Measurements from ENCODE around the gene CDH7.

CDH7 gene, protein sequence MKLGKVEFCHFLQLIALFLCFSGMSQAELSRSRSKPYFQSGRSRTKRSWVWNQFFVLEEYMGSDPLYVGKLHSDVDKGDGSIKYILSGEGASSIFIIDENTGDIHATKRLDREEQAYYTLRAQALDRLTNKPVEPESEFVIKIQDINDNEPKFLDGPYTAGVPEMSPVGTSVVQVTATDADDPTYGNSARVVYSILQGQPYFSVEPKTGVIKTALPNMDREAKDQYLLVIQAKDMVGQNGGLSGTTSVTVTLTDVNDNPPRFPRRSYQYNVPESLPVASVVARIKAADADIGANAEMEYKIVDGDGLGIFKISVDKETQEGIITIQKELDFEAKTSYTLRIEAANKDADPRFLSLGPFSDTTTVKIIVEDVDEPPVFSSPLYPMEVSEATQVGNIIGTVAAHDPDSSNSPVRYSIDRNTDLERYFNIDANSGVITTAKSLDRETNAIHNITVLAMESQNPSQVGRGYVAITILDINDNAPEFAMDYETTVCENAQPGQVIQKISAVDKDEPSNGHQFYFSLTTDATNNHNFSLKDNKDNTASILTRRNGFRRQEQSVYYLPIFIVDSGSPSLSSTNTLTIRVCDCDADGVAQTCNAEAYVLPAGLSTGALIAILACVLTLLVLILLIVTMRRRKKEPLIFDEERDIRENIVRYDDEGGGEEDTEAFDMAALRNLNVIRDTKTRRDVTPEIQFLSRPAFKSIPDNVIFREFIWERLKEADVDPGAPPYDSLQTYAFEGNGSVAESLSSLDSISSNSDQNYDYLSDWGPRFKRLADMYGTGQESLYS

GRCh38 chr18:65750389-65751154 lies at the start of gene CDH7:
Gene CDH7 (plus strand): TSS chr18:65751012. CDS start chr18:65762843, 11,831 bp downstream.
- no peak for DNase-seq (ENCODE audit: low read depth)
- no peak within 1 kb of the TSS for H3K4me3 ChIP-seq (ENCODE audit: low read length)
- TF ChIP-seq, protein P1, sequence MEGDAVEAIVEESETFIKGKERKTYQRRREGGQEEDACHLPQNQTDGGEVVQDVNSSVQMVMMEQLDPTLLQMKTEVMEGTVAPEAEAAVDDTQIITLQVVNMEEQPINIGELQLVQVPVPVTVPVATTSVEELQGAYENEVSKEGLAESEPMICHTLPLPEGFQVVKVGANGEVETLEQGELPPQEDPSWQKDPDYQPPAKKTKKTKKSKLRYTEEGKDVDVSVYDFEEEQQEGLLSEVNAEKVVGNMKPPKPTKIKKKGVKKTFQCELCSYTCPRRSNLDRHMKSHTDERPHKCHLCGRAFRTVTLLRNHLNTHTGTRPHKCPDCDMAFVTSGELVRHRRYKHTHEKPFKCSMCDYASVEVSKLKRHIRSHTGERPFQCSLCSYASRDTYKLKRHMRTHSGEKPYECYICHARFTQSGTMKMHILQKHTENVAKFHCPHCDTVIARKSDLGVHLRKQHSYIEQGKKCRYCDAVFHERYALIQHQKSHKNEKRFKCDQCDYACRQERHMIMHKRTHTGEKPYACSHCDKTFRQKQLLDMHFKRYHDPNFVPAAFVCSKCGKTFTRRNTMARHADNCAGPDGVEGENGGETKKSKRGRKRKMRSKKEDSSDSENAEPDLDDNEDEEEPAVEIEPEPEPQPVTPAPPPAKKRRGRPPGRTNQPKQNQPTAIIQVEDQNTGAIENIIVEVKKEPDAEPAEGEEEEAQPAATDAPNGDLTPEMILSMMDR (conservative IDR thresholded peaks at IDR 0.05; ENCODE audit: low read length), result no peak

DNA sequence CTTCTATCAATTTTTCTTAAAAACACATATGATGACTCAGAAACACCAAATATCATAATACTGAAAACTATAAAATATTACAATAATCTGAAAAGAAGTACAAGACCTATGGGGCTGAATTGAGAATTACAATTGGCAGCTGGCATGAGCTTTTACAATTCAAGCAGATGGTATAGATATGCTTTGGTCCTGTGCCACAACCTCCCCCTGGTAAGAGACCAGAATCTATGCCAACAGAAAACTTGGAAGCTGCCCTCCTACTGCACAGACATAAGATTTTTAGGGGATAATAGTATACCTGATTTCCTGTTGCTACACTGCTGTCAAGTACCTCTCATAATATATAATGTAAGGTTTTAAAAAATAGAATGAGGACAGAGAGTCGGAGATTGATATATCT lies 46.8 kb upstream of the CDH7 start:
- no peak for DNase-seq (ENCODE audit: low read depth)
- TF ChIP-seq, protein P1 (conservative IDR thresholded peaks at IDR 0.05; ENCODE audit: low read length), result no peak
- H3K4me3 ChIP-seq (ENCODE audit: low read length), result no peak overlapping the region

DNA sequence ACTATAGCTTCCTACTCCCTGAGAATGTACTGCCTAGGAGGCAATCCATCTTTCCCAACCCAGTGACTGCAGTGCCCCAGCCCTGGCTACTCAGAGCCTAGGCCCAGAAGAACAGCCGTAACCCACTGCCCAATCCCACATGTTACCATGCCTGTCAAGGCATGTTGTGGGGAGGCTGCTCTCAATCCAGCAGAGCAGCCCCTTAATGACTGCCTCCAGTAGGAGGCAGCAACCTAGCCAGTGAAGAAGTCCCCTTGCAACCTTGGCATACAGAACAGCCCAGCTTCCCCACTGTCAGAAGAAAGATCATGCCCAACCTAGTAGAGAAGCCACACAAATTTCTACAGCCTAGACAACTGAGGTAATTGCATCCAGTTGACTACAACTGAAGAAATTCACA lies 44.2 kb upstream of the CDH7 start:
- H3K4me3 ChIP-seq (ENCODE audit: low read length), result no peak overlapping the region
- TF ChIP-seq, protein P1 (conservative IDR thresholded peaks at IDR 0.05; ENCODE audit: low read length), result no peak
- DNase-seq (ENCODE audit: low read depth), result no peak

DNA sequence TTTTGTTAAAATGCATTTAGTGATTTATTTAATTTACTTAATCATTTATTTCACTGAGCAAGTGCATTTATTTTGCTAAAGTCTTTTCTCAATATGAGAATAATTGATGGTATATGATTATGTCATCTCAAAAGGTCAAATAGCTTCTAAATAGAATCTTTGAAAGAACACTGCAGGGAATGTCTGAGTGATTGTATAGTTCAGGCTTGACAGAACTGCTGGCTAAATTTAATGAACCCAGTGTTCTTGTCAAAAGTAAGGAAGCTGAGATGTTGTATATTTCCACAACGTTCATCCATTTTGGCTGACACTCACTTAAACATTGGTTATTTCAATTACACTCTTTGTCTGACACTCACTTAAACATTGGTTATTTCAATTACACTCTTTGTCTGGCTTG lies 39.3 kb upstream of the CDH7 start:
- no peak overlapping the region for H3K4me3 ChIP-seq (ENCODE audit: low read length)
- TF ChIP-seq, protein P1 (conservative IDR thresholded peaks at IDR 0.05; ENCODE audit: low read length), result no peak
- no peak for DNase-seq (ENCODE audit: low read depth)

DNA sequence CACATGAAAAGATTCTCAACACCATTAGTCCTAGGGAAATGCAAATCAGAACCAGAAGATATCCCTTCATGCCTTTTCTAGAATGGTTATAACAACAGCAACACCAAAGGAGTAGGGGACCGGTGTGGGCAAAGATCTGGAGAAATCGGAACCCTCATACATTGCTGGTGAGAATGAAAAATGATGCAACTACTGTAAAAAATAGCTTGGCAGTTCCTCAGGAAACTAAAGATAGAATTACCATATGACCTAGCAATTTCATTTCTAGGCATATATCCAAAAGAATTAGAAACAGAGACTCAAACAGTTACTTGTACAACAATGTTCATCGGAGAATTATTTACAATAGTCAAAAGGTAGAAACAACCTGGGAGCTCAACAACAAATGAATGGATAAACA lies 29.2 kb upstream of the CDH7 start:
- no peak overlapping the region for H3K4me3 ChIP-seq (ENCODE audit: low read length)
- DNase-seq (ENCODE audit: low read depth), result no peak
- TF ChIP-seq, protein P1 (conservative IDR thresholded peaks at IDR 0.05; ENCODE audit: low read length), result no peak

GRCh38 chr18:65725251-65726050 lies 25.4 kb upstream of the CDH7 start:
- TF ChIP-seq, protein P1 (conservative IDR thresholded peaks at IDR 0.05; ENCODE audit: low read length), result no peak
- no peak overlapping the region for H3K4me3 ChIP-seq (ENCODE audit: low read length)
- no peak for DNase-seq (ENCODE audit: low read depth)
